Measurements from ENCODE around the gene IPMK. TPM values are rescaled to one million over a fixed set of nuclear protein-coding genes. Genes with fewer than 3 reads are reported as not detected.

The IPMK gene
- total RNA-seq, 1 experiment from 2014 or later: 10.9 TPM

DNA sequence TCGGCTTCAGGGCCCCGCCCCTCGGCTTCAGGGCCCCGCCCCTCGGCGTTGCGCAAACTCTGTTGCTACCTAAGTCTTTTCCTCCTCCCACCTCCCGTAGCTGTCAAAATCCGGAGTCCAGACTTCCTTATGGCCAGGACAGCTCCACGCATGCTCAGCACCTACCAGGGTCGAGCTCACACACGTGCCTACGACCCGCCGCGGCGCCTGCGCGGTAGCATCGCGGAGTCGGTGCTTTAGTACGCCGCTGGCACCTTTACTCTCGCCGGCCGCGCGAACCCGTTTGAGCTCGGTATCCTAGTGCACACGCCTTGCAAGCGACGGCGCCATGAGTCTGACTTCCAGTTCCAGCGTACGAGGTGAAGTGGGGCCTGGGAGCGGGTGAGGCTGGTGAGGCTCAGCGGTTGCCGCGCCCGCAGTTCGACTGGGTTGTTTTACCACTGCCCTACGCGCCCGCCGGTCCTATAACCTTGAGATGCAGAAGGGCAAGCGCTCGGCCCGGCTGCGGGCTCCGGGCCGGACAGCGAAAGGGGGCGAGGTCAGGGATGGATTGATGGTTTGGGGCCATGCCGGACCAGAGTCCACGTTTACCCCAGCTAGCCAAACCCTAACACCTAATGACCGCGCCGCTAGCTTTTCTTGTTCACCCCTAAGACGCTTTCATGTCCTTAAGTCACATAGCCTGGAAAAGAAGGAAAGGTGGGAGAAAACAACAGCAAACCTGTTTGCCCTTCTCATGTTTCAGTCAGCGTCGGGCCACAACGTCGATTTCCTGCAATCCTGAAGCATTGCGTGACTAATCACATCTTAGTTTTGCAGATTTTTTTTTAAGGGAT is 1.5 kb upstream of the IPMK start, which contains the start of gene CISD1 (continued):
- peak; percentile 29 for TF ChIP-seq NFYB (CRISPR knock-in tag; conservative IDR thresholded peaks at IDR 0.05; ENCODE audit: low read depth)
- TF ChIP-seq ZNF232 (CRISPR knock-in tag; IDR thresholded peaks at IDR 0.05): peak; percentile 95
- TF ChIP-seq, protein P1, sequence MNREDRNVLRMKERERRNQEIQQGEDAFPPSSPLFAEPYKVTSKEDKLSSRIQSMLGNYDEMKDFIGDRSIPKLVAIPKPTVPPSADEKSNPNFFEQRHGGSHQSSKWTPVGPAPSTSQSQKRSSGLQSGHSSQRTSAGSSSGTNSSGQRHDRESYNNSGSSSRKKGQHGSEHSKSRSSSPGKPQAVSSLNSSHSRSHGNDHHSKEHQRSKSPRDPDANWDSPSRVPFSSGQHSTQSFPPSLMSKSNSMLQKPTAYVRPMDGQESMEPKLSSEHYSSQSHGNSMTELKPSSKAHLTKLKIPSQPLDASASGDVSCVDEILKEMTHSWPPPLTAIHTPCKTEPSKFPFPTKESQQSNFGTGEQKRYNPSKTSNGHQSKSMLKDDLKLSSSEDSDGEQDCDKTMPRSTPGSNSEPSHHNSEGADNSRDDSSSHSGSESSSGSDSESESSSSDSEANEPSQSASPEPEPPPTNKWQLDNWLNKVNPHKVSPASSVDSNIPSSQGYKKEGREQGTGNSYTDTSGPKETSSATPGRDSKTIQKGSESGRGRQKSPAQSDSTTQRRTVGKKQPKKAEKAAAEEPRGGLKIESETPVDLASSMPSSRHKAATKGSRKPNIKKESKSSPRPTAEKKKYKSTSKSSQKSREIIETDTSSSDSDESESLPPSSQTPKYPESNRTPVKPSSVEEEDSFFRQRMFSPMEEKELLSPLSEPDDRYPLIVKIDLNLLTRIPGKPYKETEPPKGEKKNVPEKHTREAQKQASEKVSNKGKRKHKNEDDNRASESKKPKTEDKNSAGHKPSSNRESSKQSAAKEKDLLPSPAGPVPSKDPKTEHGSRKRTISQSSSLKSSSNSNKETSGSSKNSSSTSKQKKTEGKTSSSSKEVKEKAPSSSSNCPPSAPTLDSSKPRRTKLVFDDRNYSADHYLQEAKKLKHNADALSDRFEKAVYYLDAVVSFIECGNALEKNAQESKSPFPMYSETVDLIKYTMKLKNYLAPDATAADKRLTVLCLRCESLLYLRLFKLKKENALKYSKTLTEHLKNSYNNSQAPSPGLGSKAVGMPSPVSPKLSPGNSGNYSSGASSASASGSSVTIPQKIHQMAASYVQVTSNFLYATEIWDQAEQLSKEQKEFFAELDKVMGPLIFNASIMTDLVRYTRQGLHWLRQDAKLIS (CRISPR knock-in tag; IDR thresholded peaks at IDR 0.05; ENCODE audit: borderline replicate concordance): no peak
- TF ChIP-seq TEAD4 (CRISPR knock-in tag; IDR thresholded peaks at IDR 0.05): peak; percentile 83; the same call in 1 of the 2 replicates
- TF ChIP-seq ZNF396 (CRISPR knock-in tag; IDR thresholded peaks at IDR 0.05; ENCODE audit: borderline replicate concordance): no peak
- peak; percentile 80 for TF ChIP-seq NR2C2 (CRISPR knock-in tag; IDR thresholded peaks at IDR 0.05)
- peak; percentile 94 for TF ChIP-seq ATF1 (CRISPR knock-in tag; IDR thresholded peaks at IDR 0.05)
- no peak for TF ChIP-seq PRRX2 (CRISPR knock-in tag; IDR thresholded peaks at IDR 0.05)
- peak; percentile 96 for TF ChIP-seq PREB (CRISPR knock-in tag; IDR thresholded peaks at IDR 0.05; ENCODE audit: borderline replicate concordance)
- peak; percentile 78; the same call in 1 of the 2 replicates for TF ChIP-seq ELF4 (CRISPR knock-in tag; IDR thresholded peaks at IDR 0.05; ENCODE audit: low read depth)
- TF ChIP-seq CREB1 (CRISPR knock-in tag; IDR thresholded peaks at IDR 0.05): peak; percentile 98
- TF ChIP-seq, protein P2, sequence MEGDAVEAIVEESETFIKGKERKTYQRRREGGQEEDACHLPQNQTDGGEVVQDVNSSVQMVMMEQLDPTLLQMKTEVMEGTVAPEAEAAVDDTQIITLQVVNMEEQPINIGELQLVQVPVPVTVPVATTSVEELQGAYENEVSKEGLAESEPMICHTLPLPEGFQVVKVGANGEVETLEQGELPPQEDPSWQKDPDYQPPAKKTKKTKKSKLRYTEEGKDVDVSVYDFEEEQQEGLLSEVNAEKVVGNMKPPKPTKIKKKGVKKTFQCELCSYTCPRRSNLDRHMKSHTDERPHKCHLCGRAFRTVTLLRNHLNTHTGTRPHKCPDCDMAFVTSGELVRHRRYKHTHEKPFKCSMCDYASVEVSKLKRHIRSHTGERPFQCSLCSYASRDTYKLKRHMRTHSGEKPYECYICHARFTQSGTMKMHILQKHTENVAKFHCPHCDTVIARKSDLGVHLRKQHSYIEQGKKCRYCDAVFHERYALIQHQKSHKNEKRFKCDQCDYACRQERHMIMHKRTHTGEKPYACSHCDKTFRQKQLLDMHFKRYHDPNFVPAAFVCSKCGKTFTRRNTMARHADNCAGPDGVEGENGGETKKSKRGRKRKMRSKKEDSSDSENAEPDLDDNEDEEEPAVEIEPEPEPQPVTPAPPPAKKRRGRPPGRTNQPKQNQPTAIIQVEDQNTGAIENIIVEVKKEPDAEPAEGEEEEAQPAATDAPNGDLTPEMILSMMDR (IDR thresholded peaks at IDR 0.05): no peak
- peak; percentile 94; the same call in 1 of the 2 replicates for TF ChIP-seq ESRRA (CRISPR knock-in tag; IDR thresholded peaks at IDR 0.05; ENCODE audit: borderline replicate concordance)
- TF ChIP-seq ZBTB21 (CRISPR knock-in tag; IDR thresholded peaks at IDR 0.05; ENCODE audit: borderline replicate concordance): no peak
- TF ChIP-seq, protein P3, sequence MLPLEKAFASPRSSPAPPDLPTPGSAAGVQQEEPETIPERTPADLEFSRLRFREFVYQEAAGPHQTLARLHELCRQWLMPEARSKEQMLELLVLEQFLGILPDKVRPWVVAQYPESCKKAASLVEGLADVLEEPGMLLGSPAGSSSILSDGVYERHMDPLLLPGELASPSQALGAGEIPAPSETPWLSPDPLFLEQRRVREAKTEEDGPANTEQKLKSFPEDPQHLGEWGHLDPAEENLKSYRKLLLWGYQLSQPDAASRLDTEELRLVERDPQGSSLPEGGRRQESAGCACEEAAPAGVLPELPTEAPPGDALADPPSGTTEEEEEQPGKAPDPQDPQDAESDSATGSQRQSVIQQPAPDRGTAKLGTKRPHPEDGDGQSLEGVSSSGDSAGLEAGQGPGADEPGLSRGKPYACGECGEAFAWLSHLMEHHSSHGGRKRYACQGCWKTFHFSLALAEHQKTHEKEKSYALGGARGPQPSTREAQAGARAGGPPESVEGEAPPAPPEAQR (CRISPR knock-in tag; IDR thresholded peaks at IDR 0.05): no peak
- peak; percentile 74 for TF ChIP-seq USF2 (CRISPR knock-in tag; IDR thresholded peaks at IDR 0.05)
- no peak for TF ChIP-seq CBFB (CRISPR knock-in tag; IDR thresholded peaks at IDR 0.05; ENCODE audit: low read depth)
- TF ChIP-seq, protein P4, sequence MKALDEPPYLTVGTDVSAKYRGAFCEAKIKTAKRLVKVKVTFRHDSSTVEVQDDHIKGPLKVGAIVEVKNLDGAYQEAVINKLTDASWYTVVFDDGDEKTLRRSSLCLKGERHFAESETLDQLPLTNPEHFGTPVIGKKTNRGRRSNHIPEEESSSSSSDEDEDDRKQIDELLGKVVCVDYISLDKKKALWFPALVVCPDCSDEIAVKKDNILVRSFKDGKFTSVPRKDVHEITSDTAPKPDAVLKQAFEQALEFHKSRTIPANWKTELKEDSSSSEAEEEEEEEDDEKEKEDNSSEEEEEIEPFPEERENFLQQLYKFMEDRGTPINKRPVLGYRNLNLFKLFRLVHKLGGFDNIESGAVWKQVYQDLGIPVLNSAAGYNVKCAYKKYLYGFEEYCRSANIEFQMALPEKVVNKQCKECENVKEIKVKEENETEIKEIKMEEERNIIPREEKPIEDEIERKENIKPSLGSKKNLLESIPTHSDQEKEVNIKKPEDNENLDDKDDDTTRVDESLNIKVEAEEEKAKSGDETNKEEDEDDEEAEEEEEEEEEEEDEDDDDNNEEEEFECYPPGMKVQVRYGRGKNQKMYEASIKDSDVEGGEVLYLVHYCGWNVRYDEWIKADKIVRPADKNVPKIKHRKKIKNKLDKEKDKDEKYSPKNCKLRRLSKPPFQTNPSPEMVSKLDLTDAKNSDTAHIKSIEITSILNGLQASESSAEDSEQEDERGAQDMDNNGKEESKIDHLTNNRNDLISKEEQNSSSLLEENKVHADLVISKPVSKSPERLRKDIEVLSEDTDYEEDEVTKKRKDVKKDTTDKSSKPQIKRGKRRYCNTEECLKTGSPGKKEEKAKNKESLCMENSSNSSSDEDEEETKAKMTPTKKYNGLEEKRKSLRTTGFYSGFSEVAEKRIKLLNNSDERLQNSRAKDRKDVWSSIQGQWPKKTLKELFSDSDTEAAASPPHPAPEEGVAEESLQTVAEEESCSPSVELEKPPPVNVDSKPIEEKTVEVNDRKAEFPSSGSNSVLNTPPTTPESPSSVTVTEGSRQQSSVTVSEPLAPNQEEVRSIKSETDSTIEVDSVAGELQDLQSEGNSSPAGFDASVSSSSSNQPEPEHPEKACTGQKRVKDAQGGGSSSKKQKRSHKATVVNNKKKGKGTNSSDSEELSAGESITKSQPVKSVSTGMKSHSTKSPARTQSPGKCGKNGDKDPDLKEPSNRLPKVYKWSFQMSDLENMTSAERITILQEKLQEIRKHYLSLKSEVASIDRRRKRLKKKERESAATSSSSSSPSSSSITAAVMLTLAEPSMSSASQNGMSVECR (CRISPR knock-in tag; IDR thresholded peaks at IDR 0.05; ENCODE audit: borderline replicate concordance): peak; percentile 97
- peak; percentile 64 for TF ChIP-seq ZNF263 (CRISPR knock-in tag; IDR thresholded peaks at IDR 0.05; ENCODE audit: low read depth)
- TF ChIP-seq, protein P5, sequence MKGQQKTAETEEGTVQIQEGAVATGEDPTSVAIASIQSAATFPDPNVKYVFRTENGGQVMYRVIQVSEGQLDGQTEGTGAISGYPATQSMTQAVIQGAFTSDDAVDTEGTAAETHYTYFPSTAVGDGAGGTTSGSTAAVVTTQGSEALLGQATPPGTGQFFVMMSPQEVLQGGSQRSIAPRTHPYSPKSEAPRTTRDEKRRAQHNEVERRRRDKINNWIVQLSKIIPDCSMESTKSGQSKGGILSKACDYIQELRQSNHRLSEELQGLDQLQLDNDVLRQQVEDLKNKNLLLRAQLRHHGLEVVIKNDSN (CRISPR knock-in tag; IDR thresholded peaks at IDR 0.05): peak; percentile 85
- no peak for TF ChIP-seq MXD4 (CRISPR knock-in tag; IDR thresholded peaks at IDR 0.05; ENCODE audit: borderline replicate concordance)

All from WTC11 (cell line).